Measurements from ENCODE around the gene KNDC1. TPM values are rescaled to one million over a fixed set of nuclear protein-coding genes. Genes with fewer than 3 reads are reported as not detected.

KNDC1 gene
- total and polyA plus RNA-seq, 10 of the 15 experiments (the other 5 are each of a cell fraction or from before 2014, with no cell fraction given): 0.03 to 0.11 (median 0.05) TPM; not detected in 7

DNA sequence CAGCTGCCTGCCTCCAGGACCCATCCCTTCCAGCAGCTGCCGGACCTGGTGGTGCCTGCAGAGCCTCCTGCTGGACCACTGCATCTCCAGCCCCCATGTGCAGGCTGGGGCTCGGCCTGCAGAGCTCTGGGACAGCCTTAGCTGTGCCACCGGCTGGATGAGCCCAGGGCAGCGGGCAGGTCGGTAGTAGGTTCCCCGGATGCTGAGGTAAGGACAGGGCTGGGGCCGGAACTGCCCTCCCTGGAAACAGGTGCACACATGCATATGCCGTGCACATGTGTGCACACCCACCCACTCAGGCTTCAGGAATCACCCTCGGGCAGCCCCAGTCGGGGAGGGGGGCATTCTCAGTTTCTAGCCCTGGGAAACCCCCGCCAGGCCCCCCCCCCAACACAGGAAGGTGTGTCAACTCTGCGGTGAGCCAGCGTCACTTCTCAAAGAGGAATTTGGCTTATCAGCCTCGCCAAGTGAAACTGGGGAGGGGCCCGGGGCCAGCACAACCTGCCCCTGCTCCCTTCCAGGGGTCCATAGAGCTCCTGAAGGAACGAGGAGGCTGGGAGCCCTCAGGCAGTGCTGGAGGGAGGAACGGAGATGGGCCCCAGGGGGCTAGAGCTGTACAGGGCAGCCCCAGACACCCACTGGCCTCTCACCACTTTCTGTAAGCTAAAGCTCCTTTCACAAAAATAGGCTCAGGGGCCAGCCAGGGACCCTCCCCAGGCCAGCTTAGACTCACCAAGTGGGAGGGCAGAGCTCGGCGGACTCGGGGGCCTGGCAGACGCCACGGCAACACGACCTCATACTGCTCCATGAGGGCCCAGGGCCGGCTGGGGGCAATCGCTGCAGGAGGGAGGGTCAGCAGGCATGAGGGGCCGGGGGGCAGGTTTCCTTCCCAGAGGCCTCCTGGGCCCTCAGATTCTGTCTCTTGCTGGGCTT is 115.0 kb downstream of the KNDC1 start (continued):
- TF ChIP-seq, protein P1, sequence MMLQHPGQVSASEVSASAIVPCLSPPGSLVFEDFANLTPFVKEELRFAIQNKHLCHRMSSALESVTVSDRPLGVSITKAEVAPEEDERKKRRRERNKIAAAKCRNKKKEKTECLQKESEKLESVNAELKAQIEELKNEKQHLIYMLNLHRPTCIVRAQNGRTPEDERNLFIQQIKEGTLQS (IDR thresholded peaks at IDR 0.05; ENCODE audit: borderline replicate concordance, extremely low read depth, low read depth, low read length): no peak
- 0 out of 2 replicates have a peak, but pooled peaks have one; percentile 58 for TF ChIP-seq TARDBP (IDR thresholded peaks at IDR 0.05; ENCODE audit: borderline replicate concordance)
- TF ChIP-seq CBFB (IDR thresholded peaks at IDR 0.05; ENCODE audit: low read depth): peak; percentile 82
- TF ChIP-seq CBX5 (IDR thresholded peaks at IDR 0.05; ENCODE audit: low read depth): no peak
- TF ChIP-seq, protein P2, sequence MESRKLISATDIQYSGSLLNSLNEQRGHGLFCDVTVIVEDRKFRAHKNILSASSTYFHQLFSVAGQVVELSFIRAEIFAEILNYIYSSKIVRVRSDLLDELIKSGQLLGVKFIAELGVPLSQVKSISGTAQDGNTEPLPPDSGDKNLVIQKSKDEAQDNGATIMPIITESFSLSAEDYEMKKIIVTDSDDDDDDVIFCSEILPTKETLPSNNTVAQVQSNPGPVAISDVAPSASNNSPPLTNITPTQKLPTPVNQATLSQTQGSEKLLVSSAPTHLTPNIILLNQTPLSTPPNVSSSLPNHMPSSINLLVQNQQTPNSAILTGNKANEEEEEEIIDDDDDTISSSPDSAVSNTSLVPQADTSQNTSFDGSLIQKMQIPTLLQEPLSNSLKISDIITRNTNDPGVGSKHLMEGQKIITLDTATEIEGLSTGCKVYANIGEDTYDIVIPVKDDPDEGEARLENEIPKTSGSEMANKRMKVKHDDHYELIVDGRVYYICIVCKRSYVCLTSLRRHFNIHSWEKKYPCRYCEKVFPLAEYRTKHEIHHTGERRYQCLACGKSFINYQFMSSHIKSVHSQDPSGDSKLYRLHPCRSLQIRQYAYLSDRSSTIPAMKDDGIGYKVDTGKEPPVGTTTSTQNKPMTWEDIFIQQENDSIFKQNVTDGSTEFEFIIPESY (IDR thresholded peaks at IDR 0.05): no peak
- peak; percentile 48; the same call in 1 of the 2 replicates for TF ChIP-seq JUNB (IDR thresholded peaks at IDR 0.05)
- no peak for TF ChIP-seq SREBF2 (IDR thresholded peaks at IDR 0.05; ENCODE audit: low read length)
- TF ChIP-seq ATF7 (IDR thresholded peaks at IDR 0.05; ENCODE audit: low read depth): peak; percentile 85; the same call in 1 of the 2 replicates
- TF ChIP-seq, protein P3, sequence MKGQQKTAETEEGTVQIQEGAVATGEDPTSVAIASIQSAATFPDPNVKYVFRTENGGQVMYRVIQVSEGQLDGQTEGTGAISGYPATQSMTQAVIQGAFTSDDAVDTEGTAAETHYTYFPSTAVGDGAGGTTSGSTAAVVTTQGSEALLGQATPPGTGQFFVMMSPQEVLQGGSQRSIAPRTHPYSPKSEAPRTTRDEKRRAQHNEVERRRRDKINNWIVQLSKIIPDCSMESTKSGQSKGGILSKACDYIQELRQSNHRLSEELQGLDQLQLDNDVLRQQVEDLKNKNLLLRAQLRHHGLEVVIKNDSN (IDR thresholded peaks at IDR 0.05; ENCODE audit: borderline replicate concordance, extremely low read length, insufficient read depth, low read depth, low read length): peak; percentile 14
- TF ChIP-seq RCOR1 (conservative IDR thresholded peaks at IDR 0.05; ENCODE audit: low read depth, low read length): no peak
- peak; percentile 91 for TF ChIP-seq CREB1 (IDR thresholded peaks at IDR 0.05; ENCODE audit: low read depth)
- TF ChIP-seq, protein P4, sequence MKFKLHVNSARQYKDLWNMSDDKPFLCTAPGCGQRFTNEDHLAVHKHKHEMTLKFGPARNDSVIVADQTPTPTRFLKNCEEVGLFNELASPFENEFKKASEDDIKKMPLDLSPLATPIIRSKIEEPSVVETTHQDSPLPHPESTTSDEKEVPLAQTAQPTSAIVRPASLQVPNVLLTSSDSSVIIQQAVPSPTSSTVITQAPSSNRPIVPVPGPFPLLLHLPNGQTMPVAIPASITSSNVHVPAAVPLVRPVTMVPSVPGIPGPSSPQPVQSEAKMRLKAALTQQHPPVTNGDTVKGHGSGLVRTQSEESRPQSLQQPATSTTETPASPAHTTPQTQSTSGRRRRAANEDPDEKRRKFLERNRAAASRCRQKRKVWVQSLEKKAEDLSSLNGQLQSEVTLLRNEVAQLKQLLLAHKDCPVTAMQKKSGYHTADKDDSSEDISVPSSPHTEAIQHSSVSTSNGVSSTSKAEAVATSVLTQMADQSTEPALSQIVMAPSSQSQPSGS (IDR thresholded peaks at IDR 0.05; ENCODE audit: low read length): peak; percentile 79; the same call in 1 of the 2 replicates
- TF ChIP-seq CEBPB (IDR thresholded peaks at IDR 0.05; ENCODE audit: borderline replicate concordance in 1 of 2, low read depth in 2 of 2, low read length in 2 of 2): no peak
- TF ChIP-seq MEF2B (IDR thresholded peaks at IDR 0.05; ENCODE audit: partially characterized antibody, poor library complexity, severe bottlenecking): peak; percentile 58
- peak; percentile 75 for TF ChIP-seq BCL11A (IDR thresholded peaks at IDR 0.05; ENCODE audit: low read depth, low read length)
- TF ChIP-seq MYB (IDR thresholded peaks at IDR 0.05; ENCODE audit: borderline replicate concordance, low read depth, low read length): no peak
- TF ChIP-seq, protein P5, sequence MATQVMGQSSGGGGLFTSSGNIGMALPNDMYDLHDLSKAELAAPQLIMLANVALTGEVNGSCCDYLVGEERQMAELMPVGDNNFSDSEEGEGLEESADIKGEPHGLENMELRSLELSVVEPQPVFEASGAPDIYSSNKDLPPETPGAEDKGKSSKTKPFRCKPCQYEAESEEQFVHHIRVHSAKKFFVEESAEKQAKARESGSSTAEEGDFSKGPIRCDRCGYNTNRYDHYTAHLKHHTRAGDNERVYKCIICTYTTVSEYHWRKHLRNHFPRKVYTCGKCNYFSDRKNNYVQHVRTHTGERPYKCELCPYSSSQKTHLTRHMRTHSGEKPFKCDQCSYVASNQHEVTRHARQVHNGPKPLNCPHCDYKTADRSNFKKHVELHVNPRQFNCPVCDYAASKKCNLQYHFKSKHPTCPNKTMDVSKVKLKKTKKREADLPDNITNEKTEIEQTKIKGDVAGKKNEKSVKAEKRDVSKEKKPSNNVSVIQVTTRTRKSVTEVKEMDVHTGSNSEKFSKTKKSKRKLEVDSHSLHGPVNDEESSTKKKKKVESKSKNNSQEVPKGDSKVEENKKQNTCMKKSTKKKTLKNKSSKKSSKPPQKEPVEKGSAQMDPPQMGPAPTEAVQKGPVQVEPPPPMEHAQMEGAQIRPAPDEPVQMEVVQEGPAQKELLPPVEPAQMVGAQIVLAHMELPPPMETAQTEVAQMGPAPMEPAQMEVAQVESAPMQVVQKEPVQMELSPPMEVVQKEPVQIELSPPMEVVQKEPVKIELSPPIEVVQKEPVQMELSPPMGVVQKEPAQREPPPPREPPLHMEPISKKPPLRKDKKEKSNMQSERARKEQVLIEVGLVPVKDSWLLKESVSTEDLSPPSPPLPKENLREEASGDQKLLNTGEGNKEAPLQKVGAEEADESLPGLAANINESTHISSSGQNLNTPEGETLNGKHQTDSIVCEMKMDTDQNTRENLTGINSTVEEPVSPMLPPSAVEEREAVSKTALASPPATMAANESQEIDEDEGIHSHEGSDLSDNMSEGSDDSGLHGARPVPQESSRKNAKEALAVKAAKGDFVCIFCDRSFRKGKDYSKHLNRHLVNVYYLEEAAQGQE (IDR thresholded peaks at IDR 0.05; ENCODE audit: low read depth, low read length): no peak
